IPS-NIHi7 (cell line): ENCODE data around the gene RIMS1.
"Not testable (repeated sequence)": the region's sequence is repeated elsewhere in the genome, so short reads cannot be mapped to it uniquely, and the experiment has no call there.

Experiments used
- DNase-seq: peaks from one replicate; pipeline ENCODE4 v3.0.0; 2012; ENCODE audit warnings: mixed read lengths; ENCODE audit errors: extremely low spot score

The RIMS1 gene

DNA sequence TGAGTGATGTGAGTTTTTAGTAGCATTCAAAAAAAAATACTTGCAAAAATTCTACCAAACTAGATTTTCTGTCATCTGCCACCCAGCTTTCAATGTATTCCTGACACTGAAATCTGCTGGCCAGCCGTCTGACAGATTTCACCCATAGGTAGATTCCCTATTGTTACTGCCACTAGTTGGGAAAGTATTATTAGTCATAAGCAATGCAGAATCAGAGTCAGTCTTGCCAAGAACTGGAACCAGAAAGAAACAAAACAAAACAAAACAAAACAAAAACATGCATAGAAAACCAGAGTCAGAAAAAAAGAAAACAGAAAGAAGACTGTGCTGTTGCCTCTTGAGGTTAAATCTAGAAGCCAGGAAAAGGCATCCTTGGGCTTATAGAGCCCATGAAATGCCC lies 442.4 kb downstream of the RIMS1 start:
- no peak for DNase-seq

DNA sequence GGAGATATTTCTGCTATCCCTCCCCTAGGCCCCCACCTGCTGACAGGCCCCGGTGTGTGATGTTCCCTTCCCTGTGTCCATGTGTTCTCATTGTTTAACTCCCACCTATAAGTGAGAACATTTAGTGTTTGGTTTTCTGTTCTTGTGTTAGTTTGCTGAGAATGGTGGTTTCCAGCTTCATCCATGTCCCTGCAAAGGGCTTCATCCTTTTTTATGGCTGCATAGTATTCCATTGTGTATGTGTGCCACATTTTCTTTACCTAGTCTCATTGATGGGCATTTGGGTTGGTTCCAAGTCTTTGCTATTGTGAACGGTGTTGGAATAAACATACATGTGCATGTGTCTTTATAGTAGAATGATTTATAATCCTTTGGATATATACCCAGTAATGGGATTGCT lies 448.9 kb downstream of the RIMS1 start:
- not testable (repeated sequence) for DNase-seq

DNA sequence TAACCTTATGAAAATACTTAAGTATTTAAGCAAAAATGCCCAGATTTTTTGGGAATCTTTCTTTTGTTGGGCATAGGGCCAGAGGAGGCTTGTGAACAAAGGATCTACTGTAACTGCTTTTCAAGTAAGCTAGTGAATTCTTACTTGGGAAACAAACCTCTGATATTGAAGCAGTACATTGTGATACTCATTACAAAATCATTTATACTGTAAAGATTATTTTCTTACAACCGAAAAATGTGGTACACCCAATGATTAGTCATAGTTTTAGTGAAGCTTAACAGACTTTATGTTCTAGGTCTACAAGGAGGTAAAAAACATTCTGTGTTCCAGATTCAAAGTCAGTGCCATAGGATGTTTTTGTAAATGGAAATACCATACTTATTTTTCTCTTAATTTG lies 462.6 kb downstream of the RIMS1 start:
- no peak for DNase-seq

DNA sequence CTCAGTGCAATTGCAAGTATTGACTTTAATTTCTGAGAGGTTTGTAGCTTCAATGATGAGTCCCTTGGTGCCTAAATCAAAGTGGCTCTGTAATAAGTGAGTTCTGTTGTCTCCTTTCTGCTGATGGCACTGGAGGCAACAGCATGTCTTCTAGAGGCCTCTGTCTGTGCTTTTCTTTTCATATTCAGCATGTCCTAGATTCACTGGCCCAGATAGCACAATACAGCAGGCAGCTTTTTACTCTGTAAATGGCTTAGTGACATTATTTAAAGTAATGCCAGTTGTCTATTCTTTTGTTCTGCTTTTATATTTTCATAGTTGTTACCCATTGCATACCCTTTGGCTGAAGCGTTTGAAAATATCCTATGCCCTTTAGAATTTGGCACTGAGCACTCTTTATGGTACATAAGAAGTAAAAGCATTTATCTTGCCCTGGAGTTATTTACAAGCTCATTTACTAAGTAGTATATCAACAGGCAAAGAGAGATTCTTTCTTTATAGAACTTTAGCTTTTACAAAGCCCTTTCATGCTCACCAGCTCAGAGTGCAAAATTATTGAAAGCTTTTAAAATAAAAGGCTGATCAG lies 464.0 kb downstream of the RIMS1 start:
- DNase-seq, result no peak

DNA sequence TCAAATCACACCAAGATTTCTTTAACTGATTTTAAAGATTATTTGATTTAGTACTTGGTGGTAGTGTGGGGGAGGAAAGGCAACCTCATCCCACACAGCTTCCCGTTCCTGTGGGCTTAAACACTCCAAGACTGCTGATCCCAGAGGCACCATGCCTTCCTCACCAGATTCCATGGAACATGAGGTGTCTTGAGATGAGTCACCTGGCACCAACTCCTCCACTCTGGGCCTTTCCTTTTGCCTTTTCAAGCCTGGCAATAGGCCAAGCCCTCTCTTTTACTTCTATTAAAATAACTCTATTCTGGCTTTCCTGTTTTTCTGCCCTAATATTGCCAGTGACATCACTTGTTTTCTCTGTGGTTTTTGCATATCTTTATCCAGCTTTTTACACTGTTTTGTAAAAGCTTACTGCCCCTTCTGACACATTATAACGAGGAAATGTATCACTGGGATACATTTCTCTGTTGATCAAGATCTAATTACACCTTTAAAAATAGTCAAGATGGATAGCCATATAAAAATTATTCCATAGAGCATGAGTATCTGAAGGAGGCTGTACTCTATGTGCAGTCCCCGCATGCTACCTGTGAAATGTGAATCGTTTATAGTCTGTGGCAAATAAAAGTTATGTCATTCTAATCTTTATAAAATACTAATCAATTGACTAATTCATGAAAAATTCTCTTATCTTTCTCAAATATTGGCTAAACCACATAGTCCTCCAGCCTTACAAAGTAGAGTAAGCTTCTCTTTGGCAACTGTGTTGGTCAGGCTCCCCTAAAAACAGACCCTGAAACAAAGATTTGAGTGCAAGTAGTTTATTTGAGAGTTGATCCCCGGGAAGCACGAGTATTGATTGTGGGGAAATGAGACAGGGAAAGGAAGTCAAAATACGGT lies 477.7 kb downstream of the RIMS1 start:
- peak; percentile 34 for DNase-seq

DNA sequence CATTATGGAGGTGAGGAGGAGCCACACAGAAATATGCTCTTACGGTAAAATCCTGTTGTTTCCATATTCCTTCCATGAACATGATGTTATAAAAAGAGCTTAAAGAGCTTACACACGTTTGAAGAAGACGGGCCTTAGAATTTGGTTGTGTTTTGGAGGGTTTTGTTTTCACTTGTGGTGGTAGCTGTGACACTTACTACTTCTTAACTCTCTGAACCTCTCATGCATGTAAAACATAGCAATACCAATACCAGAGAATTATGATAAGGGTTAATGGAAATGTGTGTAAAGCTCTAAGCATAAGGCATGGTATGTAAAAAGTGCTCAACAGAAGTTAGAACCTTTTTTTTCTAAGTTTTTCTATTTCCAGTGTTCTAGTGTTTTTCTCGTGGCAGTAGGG lies 479.4 kb downstream of the RIMS1 start:
- no peak for DNase-seq

DNA sequence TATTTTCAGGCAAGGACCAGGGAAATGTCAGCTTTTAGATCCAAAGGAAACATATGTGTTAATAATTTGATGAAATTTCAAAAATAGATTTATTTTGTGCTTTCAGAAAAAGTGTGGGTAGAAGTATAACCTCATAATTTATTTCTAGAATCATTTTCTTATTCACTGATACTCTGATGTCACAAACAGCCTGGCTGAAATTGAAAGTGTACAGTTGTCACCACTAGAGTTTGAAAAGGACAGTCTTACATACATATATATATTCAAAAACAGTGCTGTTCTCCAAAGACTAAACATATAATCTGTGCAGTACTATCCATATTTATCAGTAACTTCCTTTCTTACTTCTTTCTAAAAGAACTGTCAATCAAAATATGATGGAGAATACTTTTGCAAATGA lies 481.1 kb downstream of the RIMS1 start:
- DNase-seq, result no peak

DNA sequence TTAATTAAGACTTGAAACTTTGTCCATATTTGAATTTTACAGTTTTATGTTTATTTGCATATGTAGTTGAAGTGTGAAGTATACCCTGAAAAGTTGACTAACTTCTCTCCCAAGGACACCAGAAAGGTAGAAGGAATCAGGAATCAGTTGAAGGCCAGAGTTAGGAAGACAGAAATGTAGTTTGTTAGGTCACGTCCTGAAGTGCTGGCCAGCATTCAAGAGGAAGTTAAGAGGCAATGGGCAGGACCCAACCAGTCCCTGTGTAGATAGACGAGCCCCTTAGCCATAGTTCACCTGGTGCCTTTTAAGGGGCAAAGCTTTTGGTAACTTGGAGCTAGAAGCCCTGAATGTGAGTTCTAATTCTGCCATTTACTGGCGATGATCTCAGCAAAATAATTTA lies 485.1 kb downstream of the RIMS1 start:
- no peak for DNase-seq

DNA sequence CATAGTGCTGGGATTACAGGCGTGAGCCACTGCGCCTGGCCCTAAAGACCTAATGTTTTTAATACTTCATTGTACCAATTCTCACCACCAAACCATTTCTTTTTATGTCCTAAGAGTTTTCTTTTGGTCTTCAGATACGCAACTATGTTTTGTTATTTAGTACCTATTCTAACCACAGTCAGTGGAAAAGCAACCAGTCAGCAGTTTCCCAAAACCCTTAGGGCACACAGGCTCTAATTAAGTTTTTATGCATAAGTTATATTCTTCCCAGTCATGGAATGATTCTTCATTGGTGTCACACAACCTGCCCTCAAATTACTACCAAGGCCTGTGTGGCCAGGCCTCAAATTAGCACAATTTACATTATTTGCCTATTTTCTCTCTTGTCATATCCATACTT lies 487.8 kb downstream of the RIMS1 start:
- DNase-seq, result no peak

DNA sequence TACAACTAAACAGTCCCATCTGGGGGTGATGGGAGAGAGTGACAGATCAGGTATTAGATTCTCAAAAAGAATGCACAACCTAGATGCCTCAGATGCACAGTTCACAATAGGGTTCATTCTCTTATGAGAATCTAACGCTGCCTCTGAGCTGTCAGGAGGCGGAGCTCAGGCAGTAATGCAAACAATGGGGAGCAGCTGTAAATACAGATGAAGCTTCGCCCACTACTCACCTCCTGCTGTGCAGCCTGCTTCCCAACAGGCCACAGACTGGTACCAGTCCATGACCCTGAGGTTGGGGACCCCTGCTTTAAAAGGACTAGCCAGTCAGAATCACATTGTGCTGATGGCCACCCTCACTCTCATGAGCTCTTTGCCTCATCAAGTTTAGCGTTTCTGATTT lies 488.5 kb downstream of the RIMS1 start:
- no peak for DNase-seq

DNA sequence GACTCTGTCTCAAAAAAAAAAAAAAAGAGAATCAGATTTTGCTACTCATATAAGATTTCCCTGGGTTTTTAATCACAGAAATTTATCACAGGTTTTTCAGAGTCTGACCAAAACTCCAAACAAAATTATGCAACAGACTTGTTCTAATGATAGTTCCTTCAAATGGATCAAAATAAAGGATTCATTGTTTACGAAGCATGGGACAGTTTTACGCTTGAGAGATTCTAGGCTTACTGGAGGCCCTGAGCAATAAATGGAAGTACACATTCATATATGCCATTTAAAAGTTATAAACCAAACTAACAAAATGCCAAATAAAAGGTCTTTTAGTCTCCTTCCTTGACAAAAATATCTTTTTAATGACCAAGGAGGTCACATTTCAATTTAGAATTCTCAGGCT lies 490.4 kb downstream of the RIMS1 start:
- DNase-seq, result no peak

DNA sequence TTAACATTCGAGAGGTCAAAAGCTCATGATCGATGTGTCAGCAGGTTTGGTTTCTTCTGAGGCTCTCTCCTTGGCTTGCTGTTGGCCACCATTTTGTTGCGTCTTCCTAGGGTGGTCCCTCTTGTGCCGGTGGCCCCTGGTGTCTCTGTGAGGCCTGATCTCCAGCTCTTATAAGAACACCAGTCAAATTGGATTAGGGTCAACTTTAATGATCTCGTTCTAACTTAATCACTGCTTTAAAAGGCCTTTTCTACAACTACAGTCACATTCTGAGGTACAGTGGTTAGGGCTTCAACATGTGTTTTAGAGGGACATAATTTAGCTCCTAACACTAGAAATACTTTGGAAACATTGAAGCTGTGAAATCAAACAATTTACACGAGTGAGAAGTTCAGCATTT lies 494.7 kb downstream of the RIMS1 start:
- DNase-seq, result no peak

DNA sequence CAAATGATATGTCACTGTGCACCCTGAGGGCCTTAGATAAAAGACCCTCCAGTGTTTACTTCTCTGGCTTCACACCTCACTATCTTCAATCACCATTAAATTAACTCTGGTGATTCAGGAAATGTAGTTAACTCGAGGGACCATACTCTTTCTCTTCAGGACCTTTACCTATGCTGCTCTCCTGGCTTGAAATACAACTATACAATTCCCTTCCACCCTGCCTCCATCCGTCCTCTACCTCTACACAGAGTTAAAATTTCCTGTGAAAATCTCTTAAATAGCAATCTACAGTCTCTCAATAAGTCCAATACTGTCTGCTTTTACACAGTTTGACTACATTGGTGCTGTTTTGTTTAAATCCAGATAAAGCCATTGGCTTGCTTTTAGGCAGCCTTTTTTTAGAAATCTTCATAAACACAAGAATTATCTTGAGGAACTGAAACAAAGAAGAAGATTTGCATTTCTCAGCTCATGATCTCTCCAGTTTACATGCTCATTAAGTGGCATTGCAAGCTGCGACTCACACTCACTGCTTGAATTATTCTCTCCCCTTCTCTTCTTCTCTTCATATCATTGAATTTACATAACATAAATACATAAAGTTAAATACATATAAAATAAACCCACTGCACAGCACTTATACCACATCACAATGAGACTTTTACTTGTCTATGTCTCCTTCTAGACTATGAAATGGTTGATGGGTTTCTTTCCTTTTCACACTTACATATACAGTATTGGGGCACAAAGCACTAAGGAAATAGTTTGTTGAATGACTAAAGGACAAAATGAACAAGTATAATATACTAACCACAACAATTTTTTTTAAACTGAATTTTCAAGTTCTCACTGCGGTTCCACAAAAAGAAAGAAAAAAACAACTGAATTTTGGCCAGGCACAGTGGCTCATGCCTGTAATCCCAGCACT lies 496.5 kb downstream of the RIMS1 start:
- no peak for DNase-seq

DNA sequence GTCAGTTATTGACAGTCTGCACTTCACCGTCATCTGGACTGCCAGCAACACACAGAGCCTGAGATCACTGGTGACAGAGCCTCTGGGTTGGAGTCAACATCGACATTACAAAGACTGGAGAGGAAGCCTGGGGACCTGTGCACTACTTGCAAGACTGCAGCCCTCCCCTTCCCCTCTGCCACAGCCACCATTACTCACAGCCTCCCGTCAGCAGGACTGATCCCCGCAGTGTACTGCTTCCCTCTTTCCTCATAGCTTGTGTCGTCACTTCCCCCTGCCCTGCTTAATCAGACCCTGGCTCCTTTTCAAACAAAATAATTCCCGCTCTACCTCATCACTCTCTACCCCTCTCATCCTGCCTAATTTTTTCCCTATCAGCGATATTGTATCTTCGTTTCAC lies 500.0 kb downstream of the RIMS1 start:
- no peak for DNase-seq

DNA sequence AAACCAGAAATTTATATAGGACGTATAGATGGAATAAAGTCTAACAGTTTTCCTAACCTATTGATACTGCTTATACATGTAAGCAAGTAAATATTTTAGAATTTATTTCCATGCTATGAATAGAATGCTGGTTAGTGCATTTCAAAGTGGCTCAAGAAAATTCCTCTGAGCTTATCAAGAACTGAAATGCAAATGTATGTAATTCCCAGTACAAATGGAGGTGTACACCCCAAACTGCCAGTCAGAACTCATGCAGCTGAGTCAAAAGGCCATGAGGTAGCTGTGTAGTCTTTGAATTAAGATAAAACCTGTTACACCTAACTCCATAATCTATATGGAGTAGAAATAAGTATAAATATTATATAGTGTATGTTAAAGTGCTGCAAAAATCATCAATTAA lies 503.3 kb downstream of the RIMS1 start:
- no peak for DNase-seq

DNA sequence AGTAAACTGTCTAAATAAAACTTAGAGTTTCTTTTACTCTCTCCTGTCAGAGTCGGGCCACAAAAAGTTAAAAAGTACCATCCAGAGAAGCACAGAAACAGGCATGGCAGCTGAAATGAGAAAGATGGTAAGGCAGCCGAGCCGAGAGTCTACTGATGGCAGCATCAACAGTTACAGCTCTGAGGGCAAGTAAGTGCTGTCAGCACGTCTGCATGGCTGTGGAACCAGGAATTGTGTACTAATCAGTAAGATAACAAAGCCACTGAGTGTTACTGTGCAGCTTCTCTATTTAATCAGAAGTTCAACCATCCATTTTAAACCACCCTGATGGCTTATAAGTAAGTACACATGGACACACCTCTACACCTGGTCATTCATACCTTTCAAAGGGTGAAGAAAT lies 504.2 kb downstream of the RIMS1 start:
- no peak for DNase-seq

DNA sequence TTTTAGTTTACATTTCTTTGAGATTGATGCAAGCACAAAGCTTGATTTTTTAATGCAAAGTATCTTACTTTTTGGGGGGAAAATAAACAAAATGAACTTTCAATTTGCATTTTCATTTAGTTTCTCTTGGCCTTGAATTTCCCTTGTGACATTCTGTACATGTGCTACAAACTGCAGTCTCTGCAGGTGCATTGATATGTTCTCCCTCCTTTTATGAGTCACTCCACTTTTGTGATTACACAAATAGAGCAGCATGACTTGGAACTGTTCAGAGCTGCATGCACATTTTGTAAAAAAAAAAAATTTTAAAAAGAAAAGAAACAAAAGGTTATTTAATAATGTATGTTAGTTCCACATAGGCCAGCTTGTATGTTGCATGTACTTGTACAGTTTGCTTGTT lies 515.5 kb downstream of the RIMS1 start:
- DNase-seq, result no peak

DNA sequence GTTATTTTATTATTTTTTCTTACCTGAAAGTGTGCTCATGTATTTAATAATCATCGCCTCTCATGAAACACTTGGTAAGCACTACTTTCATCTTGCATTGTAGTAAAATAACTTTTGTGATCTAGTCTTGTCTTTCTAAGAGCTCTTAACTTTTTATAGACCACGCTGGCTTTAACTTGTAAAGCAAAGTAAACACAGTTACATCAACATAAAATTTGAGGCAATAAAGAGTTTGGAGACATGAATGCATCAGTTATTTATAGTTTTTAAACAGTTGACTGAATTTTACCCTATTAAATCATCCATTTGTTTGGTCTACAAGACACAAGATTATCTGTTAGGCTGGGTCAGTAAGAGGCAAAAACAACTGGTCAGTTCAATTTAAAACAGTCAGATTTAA lies 517.1 kb downstream of the RIMS1 start:
- no peak for DNase-seq

DNA sequence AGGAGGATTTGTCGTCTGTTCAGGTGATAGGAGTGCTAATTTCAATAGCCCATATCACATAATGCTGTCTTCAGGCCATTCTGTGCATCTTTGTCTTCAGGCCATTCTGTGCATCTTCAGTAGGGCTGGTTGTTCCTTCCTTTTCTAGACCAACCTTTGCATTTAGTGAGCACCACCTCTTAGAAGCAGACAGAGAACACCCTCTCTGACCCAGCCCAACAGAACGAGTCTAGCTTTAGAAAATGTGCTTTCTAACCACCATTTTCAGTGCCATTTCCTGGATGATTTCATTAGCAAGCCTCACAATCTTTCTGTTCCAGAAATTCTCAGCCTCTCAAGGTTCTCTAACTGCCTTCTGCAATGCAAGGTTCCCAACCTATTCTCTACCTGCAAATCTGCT lies 520.2 kb downstream of the RIMS1 start:
- no peak for DNase-seq

DNA sequence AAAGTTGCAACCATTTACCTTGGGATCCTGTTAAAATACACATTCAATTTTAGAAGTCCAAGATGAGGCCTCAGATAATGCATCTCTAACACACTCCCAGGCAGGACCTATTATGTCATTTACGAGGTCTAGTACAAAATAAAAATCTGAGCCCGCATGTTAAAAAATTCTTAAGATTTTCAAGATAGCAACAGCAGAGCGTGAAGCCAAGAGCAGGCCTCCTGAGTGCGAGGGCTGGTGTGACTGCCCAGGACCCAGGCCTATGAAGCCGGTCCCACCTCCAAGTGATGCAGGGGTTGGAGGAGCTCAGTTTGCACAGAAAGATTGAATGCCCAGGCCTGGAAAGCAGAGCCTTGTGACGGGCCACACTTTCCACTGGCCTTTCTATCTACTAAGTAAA lies 524.4 kb downstream of the RIMS1 start:
- DNase-seq, result no peak

DNA sequence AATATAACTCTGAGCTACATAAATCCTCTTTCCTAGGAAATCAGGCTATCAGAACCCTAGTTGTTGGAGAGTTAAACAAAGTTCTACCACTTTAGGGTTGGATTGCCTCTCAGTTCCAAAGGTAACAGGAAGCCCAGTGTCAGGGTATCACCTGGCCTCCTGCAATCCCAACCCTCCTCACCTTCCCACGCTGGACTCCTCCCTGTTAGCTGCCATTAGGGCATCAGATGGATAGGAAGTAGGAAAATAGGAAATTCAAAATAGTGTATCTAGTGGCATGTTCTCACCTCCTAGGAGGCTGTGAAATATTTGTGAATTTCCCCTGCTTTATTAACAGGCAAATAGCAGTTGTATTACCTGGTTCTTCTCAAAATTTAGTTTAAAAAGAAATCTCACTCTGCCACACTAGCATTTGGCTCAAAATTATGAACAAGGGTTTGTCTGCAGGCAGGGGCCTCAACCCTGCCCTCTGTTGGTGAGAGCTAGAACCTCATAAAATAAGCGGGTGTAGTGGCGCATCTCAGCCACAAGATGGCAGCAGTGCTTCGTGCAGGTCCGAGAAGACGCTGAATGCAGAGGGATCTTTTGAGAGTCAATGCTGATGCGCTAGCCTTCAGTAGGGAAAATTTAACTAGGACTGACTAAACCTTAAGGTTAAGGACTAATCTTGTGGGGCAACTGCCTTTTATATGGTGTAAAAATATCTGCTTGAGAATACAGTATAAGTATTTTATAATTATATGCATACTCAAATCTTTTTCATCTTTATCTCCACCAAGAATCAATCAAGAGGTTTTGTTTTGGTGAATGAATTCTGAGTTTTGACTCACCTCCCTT lies 525.7 kb downstream of the RIMS1 start:
- DNase-seq, result peak; percentile 86

DNA sequence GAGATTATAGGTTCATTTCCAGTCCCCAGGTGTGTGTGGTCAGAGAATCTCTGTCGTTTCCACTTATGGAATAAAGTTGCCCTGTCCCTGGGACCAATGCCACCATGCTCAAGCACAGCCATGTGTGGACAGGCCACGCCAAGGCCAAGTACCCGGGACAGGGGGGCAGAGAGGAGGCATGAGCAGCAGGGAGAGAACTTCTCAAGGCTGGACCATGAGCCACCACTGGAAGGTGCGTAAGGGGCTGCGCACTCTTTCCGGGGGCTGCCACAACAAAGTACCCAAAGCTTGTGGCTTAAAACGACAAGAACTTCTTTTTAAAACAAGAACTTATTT lies 526.3 kb downstream of the RIMS1 start:
- no peak for DNase-seq
